SK-N-SH treated with all-trans-retinoic acid at 6 μM for 48 hours (cell line): Measurements from ENCODE around the gene LHFPL6.

Experiments
- ARNTL ChIP-seq: fragments of 450-650 bp; formaldehyde crosslinking; IDR thresholded peaks from 2 replicates; pipeline ENCODE4 v1.5.0; 2020; ENCODE audit warnings: low read depth, mild to moderate bottlenecking, moderate library complexity, borderline replicate concordance
- CREB5 ChIP-seq: fragments of 250-450 bp; sonication (Bioruptor Pico); IDR thresholded peaks from 2 replicates; pipeline ENCODE4 v1.5.1; 2020; ENCODE audit warnings: low read depth, mild to moderate bottlenecking, moderate library complexity
- PATZ1 ChIP-seq: fragments of 250-450 bp; sonication (Bioruptor Pico); IDR thresholded peaks from 2 replicates; pipeline ENCODE4 v1.8.0; 2020; ENCODE audit warnings: mild to moderate bottlenecking, moderate library complexity, borderline replicate concordance
- TOX ChIP-seq: fragments of 250-450 bp; sonication (Bioruptor Pico); IDR thresholded peaks from 2 replicates; pipeline ENCODE4 v1.8.0; 2021; ENCODE audit warnings: mild to moderate bottlenecking, moderate library complexity, borderline replicate concordance
- ZC3H10 ChIP-seq: fragments of 250-450 bp; sonication (Bioruptor Pico); IDR thresholded peaks from 2 replicates; pipeline ENCODE4 v1.5.1; 2021; ENCODE audit warnings: mild to moderate bottlenecking, moderate library complexity

- TF ChIP-seq ZC3H10 (CRISPR knock-in tag) (no peak), PATZ1 (CRISPR knock-in tag) (no peak), TOX (CRISPR knock-in tag) (no peak), ARNTL (CRISPR knock-in tag) (no peak), CREB5 (no peak)
These were observed 185.3 kb downstream of the LHFPL6 start for GRCh38 chr13:39417643-39418042.
